GM18868 (cell line): ENCODE measurements around the gene TRIM7.

Experiments
- ATAC-seq: cut with Tn5 transposase; IDR thresholded peaks from one replicate; pipeline ENCODE4 v1.9.1; 2021; ENCODE audit warnings: mild to moderate bottlenecking, moderate library complexity; ENCODE audit not compliant: unreplicated experiment

TRIM7 gene

GRCh38 chr5:181204826-181205760, at the start of gene TRIM7:
TSS of gene TRIM7 (minus strand) at chr5:181205196. CDS start at chr5:181205110, 86 bp downstream.
- ATAC-seq: no peak

DNA sequence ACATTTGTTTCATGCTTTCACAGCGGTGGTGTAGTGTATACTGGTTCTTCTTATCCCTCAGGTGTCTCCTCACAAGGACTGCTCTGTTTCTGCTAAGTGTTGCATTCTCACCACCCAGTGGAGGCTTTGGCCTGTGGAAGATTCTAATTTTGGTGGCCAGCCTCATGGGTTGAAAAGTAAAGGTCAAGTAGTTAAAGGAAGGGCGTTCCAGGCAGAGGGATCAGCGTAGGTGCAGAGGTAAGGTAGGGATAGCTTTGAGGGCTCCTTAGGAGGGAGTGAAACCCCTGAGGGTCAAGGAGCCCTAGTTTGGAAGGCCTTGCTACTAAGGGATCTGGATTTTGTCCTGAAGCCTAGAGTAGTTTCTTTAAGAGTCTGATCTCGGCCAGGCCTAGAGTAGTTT, 43.3 kb upstream of the TRIM7 start:
- no peak for ATAC-seq

- ATAC-seq: peak; percentile 47
Measured at GRCh38 chr5:181246276-181247049, 41.5 kb upstream of the TRIM7 start.

DNA sequence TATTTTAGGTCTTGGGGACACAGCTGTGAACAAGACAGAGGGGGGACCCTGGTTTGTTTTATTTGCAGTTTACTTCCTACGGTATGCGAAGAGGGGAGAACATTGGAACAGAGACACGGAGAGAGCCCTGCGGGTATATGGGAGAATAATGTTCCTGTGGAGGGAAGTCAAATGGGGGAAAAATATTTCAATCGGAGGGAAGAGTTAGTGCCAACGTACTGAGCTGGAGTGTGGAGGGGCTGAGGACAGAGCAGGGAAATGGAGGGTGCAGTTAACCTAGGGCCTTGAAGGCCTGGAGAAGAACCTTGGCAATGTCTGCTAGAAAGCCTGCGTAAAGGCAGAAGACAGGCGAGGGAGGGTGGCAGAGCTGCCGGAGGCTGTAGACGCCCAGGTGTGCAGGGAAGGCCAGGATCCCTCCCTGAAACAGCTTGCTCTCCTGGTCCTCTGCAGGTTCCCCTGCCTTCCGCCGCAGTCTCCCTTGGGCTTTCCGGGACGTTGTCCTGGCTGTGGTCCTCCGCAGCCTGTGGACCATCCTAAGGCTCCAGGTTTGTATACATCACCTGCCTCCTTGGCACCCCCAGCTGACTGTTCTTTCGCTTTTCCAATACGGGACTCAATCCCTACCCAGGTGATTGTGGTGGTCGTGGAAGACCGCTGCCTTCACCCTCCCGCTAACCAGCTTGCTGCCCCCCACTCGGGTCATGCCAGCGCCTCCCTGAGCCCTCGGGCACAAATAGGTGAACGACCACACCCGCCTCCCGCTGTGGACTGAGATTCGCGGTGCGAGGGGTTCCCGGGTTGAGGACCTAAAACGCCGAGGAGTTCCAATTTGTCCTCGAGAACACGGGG, 40.7 kb upstream of the TRIM7 start:
- peak; percentile 3 for ATAC-seq

GRCh38 chr5:181243564-181244343, 38.8 kb upstream of the TRIM7 start, which contains the start of gene RACK1:
TSS of gene RACK1 (minus strand) at chr5:181243906. CDS start at chr5:181243800, 106 bp downstream.
- ATAC-seq: peak; percentile 67

GRCh38 chr5:181243018-181243563, 38.1 kb upstream of the TRIM7 start:
- no peak for ATAC-seq

DNA sequence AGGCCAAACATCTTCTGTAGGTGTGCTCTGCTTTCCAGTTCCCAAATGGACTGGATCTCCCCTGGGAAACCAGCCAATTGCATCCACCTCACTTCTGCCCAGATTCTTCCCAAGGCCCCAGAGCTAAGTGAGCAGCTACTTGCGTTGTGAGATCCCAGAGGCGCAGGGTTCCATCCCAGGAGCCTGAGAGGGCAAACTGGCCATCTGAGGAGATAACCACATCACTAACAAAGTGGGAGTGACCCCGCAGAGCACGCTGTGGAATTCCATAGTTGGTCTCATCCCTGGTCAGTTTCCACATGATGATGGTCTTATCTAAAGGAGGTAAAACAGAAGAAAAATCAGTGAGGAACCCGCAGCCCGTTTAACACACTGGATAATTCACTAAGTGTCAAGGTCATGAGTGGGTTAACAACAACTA, 37.0 kb upstream of the TRIM7 start:
- no peak for ATAC-seq

DNA sequence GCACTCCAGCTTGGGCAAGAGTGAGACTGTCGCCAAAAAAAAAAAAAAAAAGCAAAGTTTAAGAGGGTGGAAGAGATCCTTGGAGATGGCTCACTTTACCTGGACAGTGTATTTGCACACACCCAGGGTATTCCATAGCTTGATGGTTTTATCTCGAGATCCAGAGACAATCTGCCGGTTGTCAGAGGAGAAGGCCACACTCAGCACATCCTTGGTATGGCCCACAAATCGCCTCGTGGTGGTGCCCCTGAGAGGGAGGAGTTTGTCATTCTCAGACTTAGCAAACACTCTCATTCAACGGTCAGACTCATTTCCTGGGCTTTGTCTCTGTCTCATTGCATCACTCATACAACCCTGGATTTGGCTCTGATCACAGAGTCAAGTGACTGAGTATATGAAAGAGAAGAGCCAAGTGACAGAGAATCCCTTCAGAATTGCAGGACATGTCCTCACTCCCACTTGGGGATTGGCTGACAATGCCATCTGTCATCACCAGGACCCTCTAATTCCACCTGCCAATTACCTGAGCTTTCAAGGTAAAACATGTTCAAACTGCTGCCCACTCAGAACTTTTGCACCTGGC, 36.5 kb upstream of the TRIM7 start:
- ATAC-seq: no peak

DNA sequence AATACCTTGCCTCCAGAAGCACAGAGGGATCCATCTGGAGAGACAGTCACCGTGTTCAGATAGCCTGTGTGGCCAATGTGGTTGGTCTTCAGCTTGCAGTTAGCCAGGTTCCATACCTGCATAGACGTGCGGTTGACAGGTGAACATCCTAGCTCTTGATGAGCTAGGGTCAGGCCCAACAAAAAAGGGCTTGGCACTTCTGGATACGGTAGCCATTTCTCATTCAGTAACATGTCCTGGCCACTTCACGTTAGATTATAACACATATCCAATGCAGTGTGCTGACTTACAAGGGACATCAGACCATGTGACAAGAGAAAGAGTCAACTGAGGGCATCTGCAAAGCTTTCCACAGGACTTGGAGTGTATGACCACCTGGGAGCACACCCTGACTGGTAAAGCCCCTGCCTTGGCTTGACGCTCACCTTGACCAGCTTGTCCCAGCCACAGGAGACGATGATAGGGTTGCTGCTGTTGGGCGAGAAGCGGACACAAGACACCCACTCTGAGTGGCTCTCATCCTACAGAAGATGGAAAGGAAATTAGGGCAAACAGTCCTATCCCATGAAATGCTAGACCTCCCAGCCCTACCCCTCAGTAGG, 34.2 kb upstream of the TRIM7 start:
- ATAC-seq: no peak

GRCh38 chr5:181237729-181238385, 32.9 kb upstream of the TRIM7 start:
- no peak for ATAC-seq

- no peak for ATAC-seq
Measured at GRCh38 chr5:181236954-181237641, 32.1 kb upstream of the TRIM7 start.

GRCh38 chr5:181236471-181236870, 31.5 kb upstream of the TRIM7 start:
- no peak for ATAC-seq

GRCh38 chr5:181235689-181236366, 30.8 kb upstream of the TRIM7 start:
- no peak for ATAC-seq

DNA sequence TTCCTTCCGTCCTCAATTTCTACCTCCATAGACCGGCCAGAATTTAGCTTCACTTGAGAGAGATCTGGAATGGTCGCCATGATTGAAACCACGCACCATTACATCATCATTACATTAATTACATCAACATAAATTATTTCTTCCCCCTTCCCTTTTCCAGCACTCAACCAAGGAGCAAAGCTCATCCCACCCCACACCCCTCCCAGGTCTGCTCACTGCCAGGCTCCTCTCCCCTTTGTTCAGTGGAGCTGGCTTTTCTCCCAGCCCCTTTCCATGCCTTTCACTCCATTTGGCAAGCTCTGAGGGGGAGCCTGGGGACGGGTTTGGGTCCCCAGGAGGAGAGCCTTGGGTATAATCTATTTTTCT, 30.3 kb upstream of the TRIM7 start:
- ATAC-seq: no peak

GRCh38 chr5:181234455-181235306, 29.7 kb upstream of the TRIM7 start:
- ATAC-seq: no peak

DNA sequence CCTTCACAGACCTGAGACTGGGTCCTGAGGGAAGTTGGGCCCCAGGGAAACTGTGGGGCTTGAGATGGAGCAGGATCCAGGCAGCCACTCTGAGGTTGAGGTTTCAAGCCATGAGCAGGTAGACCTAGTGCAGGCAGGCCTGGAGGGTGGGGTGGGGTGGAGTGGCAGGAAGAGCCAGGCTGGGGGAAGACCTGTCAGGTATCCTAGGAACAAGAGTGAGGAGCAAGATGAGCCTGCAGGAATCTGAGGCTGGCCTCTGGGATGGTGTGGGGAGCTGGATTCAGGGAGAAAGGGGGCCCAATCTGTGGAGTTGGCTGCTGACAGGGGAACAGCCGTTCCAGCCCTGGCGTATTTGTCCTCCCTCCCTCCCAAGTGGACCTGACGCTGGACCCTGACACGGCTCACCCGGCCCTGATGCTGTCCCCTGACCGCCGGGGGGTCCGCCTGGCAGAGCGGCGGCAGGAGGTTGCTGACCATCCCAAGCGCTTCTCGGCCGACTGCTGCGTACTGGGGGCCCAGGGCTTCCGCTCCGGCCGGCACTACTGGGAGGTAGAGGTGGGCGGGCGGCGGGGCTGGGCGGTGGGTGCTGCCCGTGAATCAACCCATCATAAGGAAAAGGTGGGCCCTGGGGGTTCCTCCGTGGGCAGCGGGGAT, 28.9 kb upstream of the TRIM7 start:
- no peak for ATAC-seq
